ENCODE data around the gene SMTN. TPM values are rescaled to one million over a fixed set of nuclear protein-coding genes. Genes with fewer than 3 reads are reported as not detected.
A peak's percentile ranks its signal among the peaks of the same experiment; 100 is the strongest.

SMTN gene
- total RNA-seq, 2 donors from 2014 or later: 17.2 to 19.9 TPM

- ATAC-seq (no peak), DNase-seq (ENCODE audit: low spot score) (no peak)
- peaks cover 0 to 2% of the 10 kb centered on the region in 2 donors for H3K27me3 Mint-ChIP-seq
- no peak overlapping the region for H3K4me3 Mint-ChIP-seq
- no peak overlapping the region for H3K27ac Mint-ChIP-seq
- H3K4me1 Mint-ChIP-seq (ENCODE audit: low read depth in 2 of 2): no peaks in the 10 kb centered on the region
- no peaks in the 10 kb centered on the region for H3K9me3 Mint-ChIP-seq
- H3K36me3 Mint-ChIP-seq: no peaks in the 10 kb centered on the region
These were observed 59.6 kb downstream of the SMTN start for GRCh38 chr22:31140746-31141145.

GRCh38 chr22:31141551-31141950 is 60.4 kb downstream of the SMTN start:
- ATAC-seq (no peak), DNase-seq (ENCODE audit: low spot score) (peak; percentile 44)
- Mint-ChIP-seq H3K27me3 (peaks cover 0 to 5% of the 10 kb centered on the region in 2 donors), H3K4me3 (no peak overlapping the region), H3K9me3 (no peaks in the 10 kb centered on the region), H3K4me1 (ENCODE audit: low read depth in 2 of 2) (no peaks in the 10 kb centered on the region), H3K27ac (no peak overlapping the region), H3K36me3 (no peaks in the 10 kb centered on the region)

GRCh38 chr22:31142285-31142684 is 61.2 kb downstream of the SMTN start:
- ATAC-seq (no peak), DNase-seq (ENCODE audit: low spot score) (peak; percentile 26)
- no peaks in the 10 kb centered on the region for H3K4me1 Mint-ChIP-seq (ENCODE audit: low read depth in 2 of 2)
- no peaks in the 10 kb centered on the region for H3K9me3 Mint-ChIP-seq
- no peak overlapping the region for H3K4me3 Mint-ChIP-seq
- H3K36me3 Mint-ChIP-seq: peaks cover 6% of the 10 kb centered on the region
- H3K27me3 Mint-ChIP-seq: peaks cover 0 to 5% of the 10 kb centered on the region in 2 donors
- peak overlapping the region in 1 of 2 donors; percentile 78 for H3K27ac Mint-ChIP-seq

GRCh38 chr22:31143038-31143437 is 61.9 kb downstream of the SMTN start:
- ATAC-seq (no peak), DNase-seq (ENCODE audit: low spot score) (no peak)
- H3K4me3 Mint-ChIP-seq: no peak overlapping the region
- H3K9me3 Mint-ChIP-seq: no peaks in the 10 kb centered on the region
- H3K27me3 Mint-ChIP-seq: peaks cover 0 to 5% of the 10 kb centered on the region in 2 donors
- H3K27ac Mint-ChIP-seq: peak overlapping the region in 1 of 2 donors; percentile 78
- peaks cover 6% of the 10 kb centered on the region for H3K36me3 Mint-ChIP-seq
- no peaks in the 10 kb centered on the region for H3K4me1 Mint-ChIP-seq (ENCODE audit: low read depth in 2 of 2)

- Mint-ChIP-seq H3K4me3 (no peak overlapping the region), H3K4me1 (ENCODE audit: low read depth in 2 of 2) (no peaks in the 10 kb centered on the region), H3K27me3 (peaks cover 0 to 5% of the 10 kb centered on the region in 2 donors), H3K36me3 (peaks cover 6% of the 10 kb centered on the region), H3K9me3 (no peaks in the 10 kb centered on the region), H3K27ac (no peak overlapping the region)
- DNase-seq (ENCODE audit: low spot score) (peak; percentile 42), ATAC-seq (no peak)
These were observed 62.4 kb downstream of the SMTN start for GRCh38 chr22:31143537-31143936.

- H3K9me3 Mint-ChIP-seq: no peaks in the 10 kb centered on the region
- ATAC-seq (no peak), DNase-seq (ENCODE audit: low spot score) (peak; percentile 13)
- no peaks in the 10 kb centered on the region for H3K4me1 Mint-ChIP-seq (ENCODE audit: low read depth in 2 of 2)
- peaks cover 0 to 5% of the 10 kb centered on the region in 2 donors for H3K27me3 Mint-ChIP-seq
- peaks cover 6% of the 10 kb centered on the region for H3K36me3 Mint-ChIP-seq
- H3K4me3 Mint-ChIP-seq: no peak overlapping the region
- H3K27ac Mint-ChIP-seq: no peak overlapping the region
These were observed 63.1 kb downstream of the SMTN start for GRCh38 chr22:31144223-31144622.

GRCh38 chr22:31148488-31148887 is 67.4 kb downstream of the SMTN start:
- no peaks in the 10 kb centered on the region for H3K9me3 Mint-ChIP-seq
- H3K27ac Mint-ChIP-seq: no peak overlapping the region
- H3K36me3 Mint-ChIP-seq: peaks cover 6% of the 10 kb centered on the region
- DNase-seq (ENCODE audit: low spot score) (no peak), ATAC-seq (no peak)
- H3K27me3 Mint-ChIP-seq: peaks cover 0 to 5% of the 10 kb centered on the region in 2 donors
- H3K4me3 Mint-ChIP-seq: no peak overlapping the region
- no peaks in the 10 kb centered on the region for H3K4me1 Mint-ChIP-seq (ENCODE audit: low read depth in 2 of 2)

GRCh38 chr22:31148953-31149627 is 68.0 kb downstream of the SMTN start:
- peaks cover 6% of the 10 kb centered on the region for H3K36me3 Mint-ChIP-seq
- H3K27ac Mint-ChIP-seq: no peak overlapping the region
- H3K9me3 Mint-ChIP-seq: no peaks in the 10 kb centered on the region
- no peak for DNase-seq (ENCODE audit: low spot score)
- peaks cover 0 to 2% of the 10 kb centered on the region in 2 donors for H3K27me3 Mint-ChIP-seq
- no peaks in the 10 kb centered on the region for H3K4me1 Mint-ChIP-seq (ENCODE audit: low read depth in 2 of 2)
- no peak overlapping the region for H3K4me3 Mint-ChIP-seq
- peak in 1 of 2 donors; percentile 67 for ATAC-seq

GRCh38 chr22:31150615-31151014 is 69.5 kb downstream of the SMTN start:
- no peak for DNase-seq (ENCODE audit: low spot score)
- H3K9me3 Mint-ChIP-seq: no peaks in the 10 kb centered on the region
- peaks cover 6% of the 10 kb centered on the region for H3K36me3 Mint-ChIP-seq
- ATAC-seq: no peak
- peaks cover 0 to 2% of the 10 kb centered on the region in 2 donors for H3K27me3 Mint-ChIP-seq
- H3K4me3 Mint-ChIP-seq: no peak overlapping the region
- no peaks in the 10 kb centered on the region for H3K4me1 Mint-ChIP-seq (ENCODE audit: low read depth in 2 of 2)
- no peak overlapping the region for H3K27ac Mint-ChIP-seq

GRCh38 chr22:31151872-31152271 is 70.8 kb downstream of the SMTN start:
- no peaks in the 10 kb centered on the region for H3K9me3 Mint-ChIP-seq
- no peak overlapping the region for H3K4me3 Mint-ChIP-seq
- no peak for ATAC-seq

GRCh38 chr22:31153357-31153756 is 72.2 kb downstream of the SMTN start:
- Mint-ChIP-seq H3K9me3 (no peaks in the 10 kb centered on the region), H3K4me3 (no peak overlapping the region), H3K27me3 (no peaks in the 10 kb centered on the region), H3K36me3 (no peaks in the 10 kb centered on the region), H3K4me1 (ENCODE audit: low read depth in 2 of 2) (no peaks in the 10 kb centered on the region), H3K27ac (no peak overlapping the region)
- DNase-seq (ENCODE audit: low spot score) (no peak), ATAC-seq (peak in 1 of 2 donors; percentile 20)

More at GRCh38 chr22:31151872-31152271, 70.8 kb downstream of the SMTN start:
- H3K4me1 Mint-ChIP-seq (ENCODE audit: low read depth in 2 of 2): no peaks in the 10 kb centered on the region
- no peaks in the 10 kb centered on the region for H3K27me3 Mint-ChIP-seq
- no peak for DNase-seq (ENCODE audit: low spot score)
- no peak overlapping the region for H3K27ac Mint-ChIP-seq
- H3K36me3 Mint-ChIP-seq: peaks cover 4% of the 10 kb centered on the region

Other genes starting within 250 kb of the SMTN start
- 10 to 100 TPM; 23.6 to 30.4 TPM for gene MORC2, start 112.5 kb upstream of the SMTN start, total RNA-seq
- 10 to 100 TPM; 52.1 to 71.1 TPM for gene TUG1, start 112.1 kb upstream of the SMTN start, total RNA-seq
- gene SELENOM, start 26.2 kb downstream of the SMTN start, total RNA-seq: 1 to 10 TPM; 4.4 to 6.0 TPM
- under 1 TPM in 1 of 2 donors, not detected in 1; 0.19 TPM for gene INPP5J, start 41.6 kb downstream of the SMTN start, total RNA-seq
- gene PLA2G3, start 59.2 kb downstream of the SMTN start, total RNA-seq: not detected
- gene RNF185, start 78.9 kb downstream of the SMTN start, total RNA-seq: 10 to 100 TPM; 22.1 to 31.2 TPM
- 100 to 1,000 TPM; 390 to 657 TPM for gene LIMK2, start 131.0 kb downstream of the SMTN start, total RNA-seq
- gene PIK3IP1, start 211.2 kb downstream of the SMTN start, total RNA-seq: 1 to 10 TPM in 1 of 2 donors, under 1 TPM in 1; 0.74 to 1.0 TPM

All from natural killer cell treated with Interleukin-12 subunit alpha and Interleukin-12 subunit beta and Interleukin-15 and Interleukin-18, amount 100 ng/mL, for 72 hours (primary cell).